Ishikawa (cell line): ENCODE data around the gene APELA.

Source experiments
- FOXM1 ChIP-seq: IDR thresholded peaks from 2 replicates; pipeline ENCODE4 v1.6.1; 2012; ENCODE audit warnings: low read depth, borderline replicate concordance
- RAD21 ChIP-seq: IDR thresholded peaks from 2 replicates; pipeline ENCODE4 v1.6.1; 2012; ENCODE audit warnings: low read depth
- TAF1 ChIP-seq: IDR thresholded peaks from 2 replicates; pipeline ENCODE4 v1.6.1; 2012; ENCODE audit warnings: low read depth, mild to moderate bottlenecking
- TEAD4 ChIP-seq: IDR thresholded peaks from 2 replicates; pipeline ENCODE4 v1.6.1; 2012
- TF ChIP-seq, protein P1 (sequence below): IDR thresholded peaks from 2 replicates; pipeline ENCODE4 v1.6.1; 2012; ENCODE audit warnings: low read depth, mild to moderate bottlenecking
- TF ChIP-seq, protein P2 (sequence below): IDR thresholded peaks from 2 replicates; pipeline ENCODE4 v1.6.1; 2012
- TF ChIP-seq, protein P3 (sequence below): IDR thresholded peaks from 2 replicates; pipeline ENCODE4 v1.6.1; 2012

DNA sequence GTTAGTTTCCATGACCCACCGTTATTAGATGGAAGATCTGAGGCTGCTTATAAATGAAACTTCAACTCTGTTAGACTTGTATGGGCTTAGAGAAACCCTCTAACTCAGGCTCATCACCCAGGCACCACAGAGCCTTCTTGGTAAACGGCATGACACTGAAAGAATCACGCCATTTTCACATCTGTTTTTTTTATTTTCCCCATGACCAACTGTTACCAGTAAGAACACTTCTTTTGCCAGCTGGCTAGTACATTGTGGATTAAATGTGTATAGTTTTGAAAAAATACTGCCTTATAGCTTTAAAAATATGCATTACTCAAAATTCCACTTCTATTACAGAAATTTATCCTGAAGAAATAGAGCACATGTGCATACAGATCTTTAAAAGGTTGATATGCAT, 48.0 kb upstream of the APELA start:
- TF ChIP-seq, protein P1, sequence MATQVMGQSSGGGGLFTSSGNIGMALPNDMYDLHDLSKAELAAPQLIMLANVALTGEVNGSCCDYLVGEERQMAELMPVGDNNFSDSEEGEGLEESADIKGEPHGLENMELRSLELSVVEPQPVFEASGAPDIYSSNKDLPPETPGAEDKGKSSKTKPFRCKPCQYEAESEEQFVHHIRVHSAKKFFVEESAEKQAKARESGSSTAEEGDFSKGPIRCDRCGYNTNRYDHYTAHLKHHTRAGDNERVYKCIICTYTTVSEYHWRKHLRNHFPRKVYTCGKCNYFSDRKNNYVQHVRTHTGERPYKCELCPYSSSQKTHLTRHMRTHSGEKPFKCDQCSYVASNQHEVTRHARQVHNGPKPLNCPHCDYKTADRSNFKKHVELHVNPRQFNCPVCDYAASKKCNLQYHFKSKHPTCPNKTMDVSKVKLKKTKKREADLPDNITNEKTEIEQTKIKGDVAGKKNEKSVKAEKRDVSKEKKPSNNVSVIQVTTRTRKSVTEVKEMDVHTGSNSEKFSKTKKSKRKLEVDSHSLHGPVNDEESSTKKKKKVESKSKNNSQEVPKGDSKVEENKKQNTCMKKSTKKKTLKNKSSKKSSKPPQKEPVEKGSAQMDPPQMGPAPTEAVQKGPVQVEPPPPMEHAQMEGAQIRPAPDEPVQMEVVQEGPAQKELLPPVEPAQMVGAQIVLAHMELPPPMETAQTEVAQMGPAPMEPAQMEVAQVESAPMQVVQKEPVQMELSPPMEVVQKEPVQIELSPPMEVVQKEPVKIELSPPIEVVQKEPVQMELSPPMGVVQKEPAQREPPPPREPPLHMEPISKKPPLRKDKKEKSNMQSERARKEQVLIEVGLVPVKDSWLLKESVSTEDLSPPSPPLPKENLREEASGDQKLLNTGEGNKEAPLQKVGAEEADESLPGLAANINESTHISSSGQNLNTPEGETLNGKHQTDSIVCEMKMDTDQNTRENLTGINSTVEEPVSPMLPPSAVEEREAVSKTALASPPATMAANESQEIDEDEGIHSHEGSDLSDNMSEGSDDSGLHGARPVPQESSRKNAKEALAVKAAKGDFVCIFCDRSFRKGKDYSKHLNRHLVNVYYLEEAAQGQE: no peak
- TF ChIP-seq RAD21 (no peak), TAF1 (no peak), FOXM1 (no peak), TEAD4 (no peak)
- TF ChIP-seq, protein P2, sequence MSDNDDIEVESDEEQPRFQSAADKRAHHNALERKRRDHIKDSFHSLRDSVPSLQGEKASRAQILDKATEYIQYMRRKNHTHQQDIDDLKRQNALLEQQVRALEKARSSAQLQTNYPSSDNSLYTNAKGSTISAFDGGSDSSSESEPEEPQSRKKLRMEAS: no peak
- TF ChIP-seq, protein P3, sequence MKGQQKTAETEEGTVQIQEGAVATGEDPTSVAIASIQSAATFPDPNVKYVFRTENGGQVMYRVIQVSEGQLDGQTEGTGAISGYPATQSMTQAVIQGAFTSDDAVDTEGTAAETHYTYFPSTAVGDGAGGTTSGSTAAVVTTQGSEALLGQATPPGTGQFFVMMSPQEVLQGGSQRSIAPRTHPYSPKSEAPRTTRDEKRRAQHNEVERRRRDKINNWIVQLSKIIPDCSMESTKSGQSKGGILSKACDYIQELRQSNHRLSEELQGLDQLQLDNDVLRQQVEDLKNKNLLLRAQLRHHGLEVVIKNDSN: no peak
